CD4-positive, alpha-beta T cell treated with Interleukin-4 for 1 hour (primary cell): ENCODE results near the gene TOPORS.
"Not testable (repeated sequence)": the region's sequence is repeated elsewhere in the genome, so short reads cannot be mapped to it uniquely, and the experiment has no call there.

ENCODE experiments used
- DNase-seq, 2 donors: peaks; one replicate each; pipeline ENCODE4 v3.0.0-alpha.2; 2020 to 2022

The TOPORS gene

DNA sequence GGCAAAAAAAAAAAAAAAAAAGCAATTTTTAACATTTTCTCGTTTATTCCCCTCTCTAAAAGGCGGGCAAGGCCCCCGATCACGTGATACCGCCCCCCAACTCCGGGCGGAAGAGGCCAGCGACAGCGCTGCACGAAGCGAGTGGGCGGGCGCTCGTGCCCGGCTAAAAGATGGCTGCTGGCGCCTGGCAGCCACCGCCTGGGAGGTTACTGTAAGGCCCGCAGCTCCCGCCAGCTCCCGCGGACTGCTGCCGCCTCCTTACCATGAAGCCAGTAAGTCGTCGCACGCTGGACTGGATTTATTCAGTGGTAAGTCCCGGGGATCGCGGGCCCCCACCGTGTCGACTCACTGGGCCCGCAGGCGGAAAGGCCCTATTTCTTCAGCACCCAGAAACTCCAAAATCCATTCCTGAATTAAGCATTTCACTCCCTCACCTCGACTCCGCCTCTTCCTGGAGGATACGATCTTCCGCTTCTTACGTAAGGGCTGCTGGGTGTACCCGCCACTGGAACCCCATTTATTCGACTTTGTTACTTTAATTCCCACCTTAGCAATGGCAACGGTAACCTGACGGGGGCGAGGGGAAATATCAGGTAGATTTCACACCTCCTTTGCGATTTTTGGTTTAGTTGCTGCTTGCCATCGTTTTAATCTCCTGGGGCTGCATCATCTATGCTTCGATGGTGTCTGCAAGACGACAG lies at the start of gene TOPORS, which contains the start of gene SMIM27:
Gene TOPORS (minus strand): TSS at position 415 of the 701 bp plus-strand sequence. CDS start 150 bp downstream, at position 265.
Gene SMIM27 (plus strand): TSS at position 156 of the 701 bp plus-strand sequence. CDS start 108 bp downstream, at position 264.
- peak; percentile 92 for DNase-seq

DNA sequence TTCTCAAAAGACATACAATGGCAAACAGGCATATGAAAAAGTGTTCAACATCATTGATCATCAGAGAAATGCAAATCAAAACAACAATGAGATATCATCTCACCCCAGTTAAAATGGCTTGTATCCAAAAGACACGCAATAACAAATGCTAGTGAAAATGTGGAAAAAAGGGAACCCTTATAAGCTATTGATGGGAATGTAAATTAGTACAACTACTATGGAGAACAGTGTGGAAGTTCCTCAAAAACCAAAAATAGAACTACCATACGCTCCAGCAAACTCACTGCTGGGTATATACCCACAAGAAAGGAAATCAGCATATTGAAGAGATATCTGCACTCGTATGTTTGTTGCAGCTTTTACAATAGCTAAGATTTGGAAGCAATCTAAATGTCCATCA lies 46.6 kb upstream of the TOPORS start:
- DNase-seq, result not testable (repeated sequence)

DNA sequence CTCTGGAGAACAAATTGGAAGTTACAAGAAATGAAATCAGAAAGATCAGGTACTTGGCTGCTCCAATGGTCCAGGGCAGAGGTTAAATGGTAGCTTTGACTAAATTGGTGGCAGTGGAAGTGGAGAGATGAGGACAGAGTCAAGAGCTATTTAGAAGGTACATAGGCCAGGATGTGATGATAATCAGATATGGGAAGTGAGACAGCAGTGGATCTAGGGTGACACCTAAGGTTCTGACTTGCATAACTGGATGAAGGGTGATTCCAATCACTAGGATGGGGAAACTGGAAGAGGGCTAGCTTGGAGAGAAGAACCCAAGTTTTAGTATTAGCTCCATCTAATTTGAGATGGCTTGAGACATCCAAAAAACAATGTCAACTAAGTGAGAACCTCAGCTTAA lies 44.5 kb upstream of the TOPORS start:
- no peak for DNase-seq

DNA sequence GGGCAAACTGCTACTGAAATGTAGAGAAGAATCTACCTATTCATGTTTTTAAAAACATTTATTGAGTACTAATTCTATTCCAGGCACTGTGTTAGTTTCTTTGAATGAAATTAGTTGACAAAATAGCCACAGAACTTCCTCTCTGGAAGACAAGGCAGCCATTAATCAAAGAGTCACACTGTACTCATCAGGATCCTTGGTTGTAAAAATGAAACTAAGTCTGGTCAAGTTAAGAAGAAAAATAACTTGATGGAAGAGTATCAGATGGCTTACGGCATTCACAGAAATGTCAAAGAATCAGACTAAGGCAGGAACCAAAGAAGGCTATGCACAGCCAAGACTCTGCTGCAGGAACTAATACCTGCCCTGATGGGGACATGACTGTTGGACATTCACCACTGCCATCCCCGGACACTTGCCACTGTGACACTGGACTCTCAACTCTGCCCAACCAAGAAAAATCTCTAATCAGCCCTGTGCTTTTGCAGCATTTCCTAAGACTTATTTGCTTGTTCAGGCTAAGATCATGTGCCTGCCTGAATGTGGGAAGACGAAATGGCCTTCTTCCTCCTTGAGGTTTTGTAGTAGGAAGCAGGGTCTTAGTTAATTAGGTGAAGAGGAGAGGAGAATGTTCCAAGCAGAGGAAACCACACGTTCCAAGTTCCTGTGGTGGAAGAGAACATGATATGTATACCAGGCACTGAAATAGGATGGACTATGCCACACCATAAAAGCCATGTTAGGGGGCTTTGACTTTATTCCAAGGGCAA lies 43.9 kb upstream of the TOPORS start:
- no peak for DNase-seq

DNA sequence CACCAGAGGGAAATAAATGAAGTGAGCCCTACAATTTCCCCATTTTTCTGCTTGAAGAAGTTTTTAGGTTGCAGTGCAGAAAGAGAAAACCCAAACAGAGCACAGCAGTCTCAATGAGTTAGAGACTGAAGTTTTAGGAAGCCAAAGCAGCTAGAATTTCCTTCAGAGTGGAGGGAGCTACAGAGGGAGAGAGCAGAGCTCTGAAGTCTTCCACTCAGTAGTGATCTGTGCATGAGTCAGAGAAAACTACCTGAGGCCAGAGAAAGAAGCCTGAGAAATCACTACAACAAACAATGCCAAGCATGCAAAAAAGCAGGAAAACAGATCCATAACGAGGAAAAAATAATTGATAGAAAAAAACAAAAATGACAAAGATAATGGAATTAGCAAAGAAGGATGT lies 38.5 kb upstream of the TOPORS start:
- no peak for DNase-seq

DNA sequence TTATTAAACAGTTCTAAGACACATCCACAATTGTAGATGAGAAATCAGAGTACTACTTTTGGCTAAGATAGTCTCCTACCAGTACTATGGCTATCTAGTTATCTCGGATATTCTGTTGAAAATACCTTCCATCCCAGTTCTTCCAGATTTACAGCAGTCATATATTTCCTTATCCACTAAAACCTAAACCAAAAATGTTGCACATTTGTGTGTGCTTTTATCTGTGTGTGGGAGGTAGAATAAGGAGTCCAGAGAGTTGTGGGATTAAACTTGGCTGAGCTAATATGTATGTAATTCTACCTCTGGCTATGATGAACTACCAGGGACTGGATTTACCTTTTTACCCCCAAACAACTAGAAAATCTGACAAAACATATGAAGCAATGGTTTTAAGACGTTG lies 38.1 kb upstream of the TOPORS start:
- no peak for DNase-seq

DNA sequence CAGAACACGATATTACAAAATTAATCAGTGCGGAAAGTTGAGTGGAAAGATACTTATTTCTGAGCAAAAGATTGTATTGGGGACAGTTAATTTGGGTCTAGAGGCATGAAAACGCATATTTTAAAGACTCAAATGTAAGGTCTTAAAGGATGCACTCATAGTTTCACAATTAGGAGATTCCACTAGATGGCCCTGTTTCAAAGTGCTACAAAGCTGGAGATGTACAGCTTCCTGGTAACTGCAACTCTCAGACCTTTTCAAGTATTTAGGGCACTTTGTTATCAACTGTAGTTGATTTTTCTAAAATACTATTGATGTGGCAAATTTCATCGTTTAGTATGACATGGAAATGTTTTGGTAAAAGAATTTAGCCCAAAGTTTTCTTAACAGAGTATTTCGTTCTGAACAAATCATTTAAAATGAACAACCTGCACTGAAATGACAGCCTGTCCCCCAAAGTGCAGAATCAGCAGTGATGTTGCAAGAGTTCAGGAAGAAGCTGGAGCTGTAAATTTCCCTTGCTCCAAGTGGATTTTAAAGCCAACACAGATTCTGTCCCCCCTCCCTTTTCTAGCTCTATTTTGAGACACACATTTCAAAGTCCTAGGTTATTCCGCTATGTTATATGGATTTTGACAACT lies 36.8 kb upstream of the TOPORS start:
- DNase-seq, result peak in 1 of 2 donors; percentile 15

DNA sequence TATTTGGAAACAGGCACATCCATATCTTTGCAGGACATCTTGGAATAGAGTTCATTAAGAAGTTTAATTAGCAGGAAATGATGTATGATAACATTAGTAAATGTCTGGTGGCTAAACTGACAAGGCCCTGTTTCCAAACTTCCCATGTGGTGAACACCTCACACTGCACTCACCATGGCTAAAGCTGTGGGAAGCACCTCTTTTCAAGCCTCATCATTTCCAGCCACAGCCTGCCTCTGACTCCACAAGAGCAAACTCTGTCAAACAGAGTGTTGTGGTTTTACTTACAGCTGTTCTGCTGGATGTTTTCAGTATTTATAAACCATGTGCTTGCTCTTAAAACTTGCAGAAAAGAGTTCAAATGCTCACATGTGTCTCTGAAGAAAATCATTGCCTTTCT lies 35.5 kb upstream of the TOPORS start:
- no peak for DNase-seq

DNA sequence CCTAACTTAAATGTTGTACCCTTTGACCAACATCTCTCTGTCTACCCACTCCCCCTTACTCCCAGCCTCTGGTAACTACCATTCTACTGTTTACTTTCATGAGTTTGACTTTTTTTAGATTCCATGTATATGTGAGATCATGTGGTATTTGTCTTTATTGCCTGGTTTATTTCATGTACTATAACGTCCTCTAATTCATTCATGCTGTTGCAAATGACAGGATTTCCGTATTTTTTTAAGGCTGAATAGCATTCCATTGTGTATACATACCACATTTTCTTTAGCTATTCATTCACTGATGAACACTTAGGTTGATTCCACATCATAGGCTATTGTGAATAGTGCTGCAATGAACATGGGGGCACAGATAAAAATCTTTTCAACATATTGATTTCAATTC lies 32.4 kb upstream of the TOPORS start:
- no peak for DNase-seq

DNA sequence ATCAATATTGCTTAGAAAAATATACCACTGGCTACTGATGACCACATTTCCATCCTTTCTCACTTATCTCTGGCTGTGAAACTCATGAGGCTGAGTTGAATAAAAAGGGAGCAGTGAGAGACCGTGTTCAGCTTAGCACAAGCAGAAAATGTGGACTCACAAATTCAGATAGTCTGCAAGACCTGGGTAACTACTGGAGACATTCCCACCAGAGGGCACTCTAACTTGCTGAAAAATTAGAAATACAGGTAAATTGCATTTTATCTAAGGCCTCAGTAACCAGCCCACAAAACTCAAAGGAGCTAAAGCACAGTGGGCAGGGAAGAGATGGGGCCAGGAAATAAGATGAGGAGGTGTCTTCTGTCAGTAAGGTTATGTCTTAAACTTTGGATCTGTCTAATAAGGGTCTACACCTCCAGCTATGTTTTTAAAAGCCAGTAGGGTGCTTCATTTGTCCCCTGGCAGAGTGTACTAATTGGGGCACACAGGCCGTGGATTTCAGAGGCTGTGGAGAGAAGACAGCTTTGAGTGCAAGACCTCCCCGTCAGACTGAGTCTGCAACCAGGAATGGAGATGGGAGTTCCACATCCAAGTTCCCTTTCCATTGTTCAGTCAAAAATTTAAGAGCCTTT lies 29.2 kb upstream of the TOPORS start:
- peak; percentile 29 to 54 for DNase-seq

DNA sequence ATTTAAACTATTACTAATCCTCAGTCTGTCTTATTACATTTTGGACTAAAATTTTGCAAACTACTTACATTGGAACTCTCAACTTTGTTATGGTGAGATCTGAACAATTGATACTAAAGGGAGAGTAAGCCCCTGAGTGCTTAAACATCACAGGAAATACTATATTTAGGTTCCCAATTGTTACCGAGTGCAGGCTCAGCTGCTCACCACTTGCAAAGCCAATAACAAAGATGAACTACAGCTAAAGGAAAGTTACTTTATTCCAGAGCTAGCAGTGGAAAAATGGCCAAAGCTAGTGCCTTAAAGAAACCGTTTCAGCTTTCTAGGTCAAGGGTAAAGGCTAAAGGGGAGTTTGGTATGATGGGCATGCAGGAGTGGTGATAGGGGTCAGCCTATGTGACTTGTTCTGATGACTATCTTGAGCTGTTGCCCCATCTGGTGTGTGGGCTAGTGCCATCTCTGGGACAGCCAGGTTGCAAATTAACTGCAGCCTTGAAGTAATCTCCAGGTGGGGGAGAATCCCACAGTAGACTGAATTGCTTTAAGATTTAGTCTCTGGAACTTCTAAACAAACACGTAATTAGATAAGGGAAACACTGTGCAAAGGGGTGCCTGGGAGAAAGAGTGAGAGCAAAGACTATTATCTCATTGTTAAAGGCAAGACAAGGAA lies 28.4 kb upstream of the TOPORS start:
- no peak for DNase-seq

DNA sequence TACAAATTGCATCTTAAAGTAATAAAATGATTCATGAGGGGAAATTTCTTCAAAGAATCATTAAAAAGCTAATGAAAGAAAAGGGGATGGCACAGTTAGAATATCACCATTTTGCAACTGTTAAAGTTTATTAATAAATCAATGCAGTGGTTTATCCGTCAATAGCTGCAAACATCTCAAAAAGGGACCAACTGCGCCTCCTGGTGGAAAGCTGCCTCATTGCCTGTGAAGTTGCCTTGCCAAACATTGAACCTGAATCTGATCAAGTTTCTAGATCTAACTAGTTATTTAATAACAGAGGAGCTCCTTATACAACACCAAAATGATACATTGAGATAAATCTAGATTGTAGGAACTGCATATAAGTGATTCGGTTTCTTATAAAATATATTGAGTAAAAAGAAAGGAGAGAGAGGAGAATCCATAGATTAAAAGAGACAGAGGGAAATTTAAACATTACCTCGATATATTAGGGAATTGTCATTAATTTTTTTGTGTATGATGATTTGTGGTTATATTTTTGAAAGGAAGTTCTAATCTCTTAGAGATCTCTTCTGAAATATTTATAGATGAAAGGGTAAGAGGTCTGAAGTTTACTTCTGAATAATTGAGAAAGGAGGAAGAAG lies 27.4 kb upstream of the TOPORS start:
- peak; percentile 75 to 81 for DNase-seq

DNA sequence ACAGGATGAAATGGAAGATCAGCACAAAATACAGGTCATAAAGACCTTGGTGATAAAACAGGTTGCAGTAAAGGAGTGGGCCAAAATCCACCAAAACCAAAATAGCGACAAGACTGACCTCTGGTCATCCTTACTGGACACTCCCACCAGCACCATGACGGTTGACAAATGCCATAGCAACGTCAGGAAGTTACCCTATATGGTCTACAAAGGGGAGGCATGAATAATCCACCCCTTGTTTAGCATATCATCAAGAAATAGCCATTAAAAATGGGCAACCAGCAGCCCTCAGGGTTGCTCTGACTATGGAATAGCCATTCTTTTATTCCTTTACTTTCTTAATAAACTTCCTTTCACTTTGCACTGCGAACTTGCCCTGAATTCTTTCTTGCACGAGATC lies 26.6 kb upstream of the TOPORS start:
- DNase-seq, result no peak

DNA sequence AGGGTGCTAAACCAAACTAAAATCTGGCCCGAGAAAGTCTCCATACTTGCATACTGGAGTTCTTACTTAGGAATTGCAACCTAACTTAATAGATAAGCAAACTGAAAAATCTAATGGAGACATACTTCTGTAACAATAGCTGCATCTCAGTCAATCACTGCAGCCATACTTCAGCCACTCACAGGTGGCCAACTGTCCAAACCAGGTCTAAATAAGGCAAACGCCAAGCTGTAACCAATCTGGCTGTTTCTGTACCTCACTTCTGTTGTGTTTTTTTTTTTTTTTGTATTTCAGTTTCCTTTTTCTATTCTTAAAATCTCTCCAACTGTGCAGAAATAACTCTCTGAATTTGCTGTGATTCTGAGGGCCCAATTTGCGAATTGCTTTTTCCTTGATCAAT lies 24.9 kb upstream of the TOPORS start:
- DNase-seq, result no peak

DNA sequence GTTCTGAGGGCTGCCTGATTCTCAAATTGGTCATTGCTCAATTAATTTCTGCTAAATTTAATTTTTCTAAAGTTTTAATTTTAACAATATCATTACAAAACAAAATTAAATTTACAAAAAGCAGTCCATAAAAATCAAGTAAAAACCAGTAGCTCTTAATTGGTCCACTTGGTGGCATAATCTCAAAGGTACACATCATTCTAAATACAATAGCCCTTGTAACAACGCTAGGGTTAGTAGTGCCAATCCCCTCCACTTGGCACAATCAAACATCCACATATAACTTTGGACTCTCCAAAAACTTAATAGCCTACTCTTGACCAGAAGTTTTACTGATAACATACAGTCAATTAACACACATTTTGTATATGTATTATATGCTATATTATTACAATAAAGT lies 22.5 kb upstream of the TOPORS start:
- no peak for DNase-seq

DNA sequence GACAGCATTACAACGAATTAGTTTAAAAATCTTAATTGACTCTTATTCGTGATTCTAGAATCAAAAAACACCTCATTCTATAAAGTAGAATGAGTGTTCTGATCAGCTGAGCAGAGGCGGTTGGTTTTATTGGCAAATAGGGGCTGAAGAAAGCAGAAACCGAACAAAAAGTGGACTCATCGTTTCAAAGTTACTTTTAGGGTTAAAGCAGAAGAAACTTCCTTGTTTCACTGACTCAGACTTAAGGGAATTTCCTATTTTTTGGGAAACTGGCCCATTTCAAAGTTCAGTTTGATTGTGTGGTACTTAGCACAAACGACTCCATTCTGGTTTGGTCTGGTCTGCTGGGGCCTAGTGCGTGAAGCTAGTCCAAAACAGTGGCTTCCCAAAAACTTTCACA lies 21.4 kb upstream of the TOPORS start:
- no peak for DNase-seq

DNA sequence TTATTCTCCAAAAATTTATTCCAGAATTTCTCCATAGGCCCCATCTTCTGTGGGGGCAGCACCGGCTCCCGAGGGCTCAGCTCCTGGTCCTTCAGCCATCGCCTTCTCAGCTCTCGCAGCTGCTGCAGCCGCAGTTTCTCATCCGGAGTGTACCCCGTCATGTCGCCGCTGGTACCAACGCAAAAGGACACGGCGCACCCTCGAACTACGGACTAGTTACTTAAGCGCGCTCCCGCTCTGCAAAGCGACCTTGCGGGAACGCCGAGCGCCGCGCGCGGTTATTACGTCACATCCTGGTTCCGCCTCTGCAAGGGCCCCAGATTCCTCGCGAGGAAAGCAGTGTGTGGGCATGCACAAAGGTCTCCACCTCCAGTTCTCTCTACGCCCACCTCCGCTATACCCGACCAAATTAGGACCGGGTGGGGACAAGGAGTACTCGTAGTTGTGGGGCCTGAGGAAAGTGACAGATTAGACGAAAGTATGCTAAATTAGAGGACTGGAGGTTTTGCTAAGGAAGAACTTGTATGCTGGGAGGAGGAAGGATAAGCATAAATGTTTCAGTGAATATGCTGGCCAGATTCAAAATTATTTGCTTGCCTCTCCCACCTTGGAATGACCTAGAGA lies 20.6 kb upstream of the TOPORS start, which contains the start of gene NDUFB6:
Gene NDUFB6 (minus strand): TSS at position 260 of the 624 bp plus-strand sequence. CDS start 99 bp downstream, at position 161.
- peak; percentile 95 to 96 for DNase-seq

DNA sequence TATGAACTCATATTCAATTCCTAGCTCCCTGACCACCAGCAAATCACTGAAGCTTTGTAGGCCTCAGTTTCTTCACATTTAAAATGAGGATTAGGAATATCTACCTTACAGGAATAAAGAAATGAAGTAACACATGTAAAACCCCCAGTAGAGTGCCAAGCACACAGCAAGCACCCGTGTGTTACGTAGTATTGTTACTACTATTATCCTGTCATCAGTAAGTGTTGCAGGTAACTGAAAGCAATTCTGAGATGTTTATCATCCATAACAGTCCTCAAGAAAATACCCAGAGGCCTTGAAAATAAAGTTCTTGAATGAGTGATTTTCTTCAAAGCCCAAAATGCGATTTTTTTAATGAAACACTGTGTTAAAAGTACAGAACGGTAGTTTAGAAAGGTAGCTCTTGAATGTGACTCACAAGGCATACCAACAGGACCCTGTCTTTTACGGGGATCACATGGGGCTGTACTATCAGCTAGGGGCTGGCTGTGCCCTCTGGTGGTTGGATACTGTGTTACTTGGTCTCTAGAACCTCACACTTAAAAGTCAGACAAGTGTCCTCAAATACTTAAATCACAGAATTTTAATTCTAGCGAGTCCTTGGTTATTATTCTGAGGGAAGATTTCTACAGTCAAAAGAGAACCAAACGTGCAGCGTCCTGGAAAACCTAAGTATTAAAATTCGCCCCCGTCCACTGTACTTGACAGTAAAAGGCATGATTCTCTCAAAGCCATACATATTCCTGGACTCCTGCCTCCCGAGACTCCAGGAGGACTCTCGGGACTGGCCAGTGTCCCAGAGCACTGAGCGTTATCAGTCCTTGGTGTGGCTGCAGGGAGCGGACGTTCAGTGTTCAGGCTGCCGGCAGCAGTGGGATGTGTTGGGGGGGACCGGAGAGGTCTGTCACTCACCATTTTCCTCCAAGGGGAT lies 19.8 kb upstream of the TOPORS start:
- peak; percentile 83 to 86 for DNase-seq

DNA sequence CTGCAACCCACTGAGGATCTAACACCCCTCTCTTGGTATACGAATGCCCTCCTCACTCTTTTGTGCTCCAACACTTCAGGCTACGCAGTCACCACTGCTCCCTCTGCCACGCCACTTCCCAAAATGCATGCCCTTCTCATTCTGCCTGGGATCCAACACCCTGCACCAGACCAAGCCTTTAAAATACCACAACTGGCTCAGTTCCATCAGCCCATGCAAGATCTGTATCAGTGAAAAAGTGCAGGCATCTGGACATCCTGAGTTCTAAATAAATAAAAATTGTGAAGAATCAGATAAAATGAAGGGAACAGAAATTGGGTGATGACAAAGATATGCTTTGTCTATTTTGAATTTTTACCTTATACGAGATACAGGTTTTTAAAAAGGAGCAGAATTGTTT lies 17.9 kb upstream of the TOPORS start:
- no peak for DNase-seq

DNA sequence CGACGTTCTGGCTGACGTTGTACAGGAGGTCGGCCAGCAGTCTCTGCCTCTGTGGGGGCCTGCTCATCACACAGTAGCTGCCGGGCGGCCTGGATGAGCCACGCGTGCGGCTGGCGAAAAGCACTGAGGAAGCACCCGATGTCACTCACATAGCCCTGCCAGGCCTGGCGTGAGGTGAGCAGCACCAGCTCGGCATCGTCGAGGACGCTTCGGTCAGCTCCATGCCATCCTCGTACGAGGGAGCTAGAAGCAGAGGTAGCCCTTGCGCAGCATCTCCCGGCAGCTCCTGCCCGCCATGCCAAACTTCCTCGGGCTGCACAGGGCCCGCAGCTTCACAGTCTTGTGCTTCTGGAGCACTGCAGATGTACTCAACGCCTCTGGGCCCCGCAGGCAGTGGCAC lies 14.4 kb upstream of the TOPORS start:
- DNase-seq, result no peak
